Stimulated activated CD8-positive, alpha-beta memory T cell treated with anti-CD3 and anti-CD28 coated beads, Interleukin-12 subunit alpha, Interleukin-12 subunit beta, amount 100 ng/mL, for 1 hour (primary cell): Measurements from ENCODE around the gene KRT13.

ENCODE experiments used
- DNase-seq: peaks from one replicate; pipeline ENCODE4 v3.0.0-alpha.2; 2020; ENCODE audit warnings: low read depth

Gene KRT13

GRCh38 chr17:41466988-41467387 is 38.4 kb downstream of the KRT13 start, which contains the start of gene KRT32:
KRT32 (minus strand) TSS chr17:41467386; CDS start chr17:41467325, 61 bp downstream.
- no peak for DNase-seq

GRCh38 chr17:41464682-41465081 is 40.7 kb downstream of the KRT13 start:
- no peak for DNase-seq

GRCh38 chr17:41464173-41464572 is 41.2 kb downstream of the KRT13 start:
- DNase-seq: no peak

GRCh38 chr17:41463746-41464145 is 41.7 kb downstream of the KRT13 start:
- DNase-seq: no peak

DNA sequence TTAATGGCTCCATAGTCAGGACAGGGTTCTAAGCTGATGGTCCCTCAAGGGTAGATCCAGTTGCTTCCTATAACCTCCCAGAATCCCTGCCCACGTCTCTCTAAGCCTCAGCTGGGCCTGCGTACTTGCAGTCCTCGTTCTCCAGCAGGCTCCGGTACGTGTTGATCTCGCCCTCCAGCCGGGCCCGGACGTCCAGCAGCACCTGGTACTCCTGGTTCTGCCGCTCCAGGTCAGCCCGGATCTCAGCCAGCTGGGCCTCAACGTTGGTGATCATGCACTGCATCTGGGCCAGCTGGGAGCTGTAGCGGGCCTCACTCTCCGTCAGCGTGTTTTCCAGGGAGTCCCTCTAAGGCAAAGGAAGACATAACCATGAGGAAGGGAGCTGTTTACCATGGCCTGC is 42.7 kb downstream of the KRT13 start:
- DNase-seq: no peak

DNA sequence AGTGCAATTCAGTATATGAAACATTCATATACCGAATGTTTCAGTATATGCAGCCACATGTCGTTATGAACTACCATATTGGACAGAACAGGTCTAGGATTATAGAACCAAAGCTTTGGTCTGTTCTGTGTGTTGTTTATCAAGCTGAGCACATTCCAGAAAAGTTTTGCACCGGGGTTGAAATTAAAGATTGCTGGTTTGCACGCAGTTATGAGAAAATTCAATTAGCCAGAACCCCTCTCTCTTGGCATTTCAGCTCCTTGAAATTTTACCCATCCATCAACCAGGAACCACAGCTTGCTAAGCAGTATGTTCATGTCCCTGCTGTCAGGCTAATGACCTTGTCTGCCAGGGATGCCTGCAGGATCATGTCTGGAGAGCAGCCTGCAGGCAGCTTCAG is 47.7 kb downstream of the KRT13 start:
- no peak for DNase-seq

GRCh38 chr17:41456204-41456603 is 49.2 kb downstream of the KRT13 start:
- DNase-seq: no peak

- no peak for DNase-seq
These were observed 50.2 kb downstream of the KRT13 start for GRCh38 chr17:41455236-41455635.

- no peak for DNase-seq
These were observed 52.3 kb downstream of the KRT13 start for GRCh38 chr17:41453066-41453465.

DNA sequence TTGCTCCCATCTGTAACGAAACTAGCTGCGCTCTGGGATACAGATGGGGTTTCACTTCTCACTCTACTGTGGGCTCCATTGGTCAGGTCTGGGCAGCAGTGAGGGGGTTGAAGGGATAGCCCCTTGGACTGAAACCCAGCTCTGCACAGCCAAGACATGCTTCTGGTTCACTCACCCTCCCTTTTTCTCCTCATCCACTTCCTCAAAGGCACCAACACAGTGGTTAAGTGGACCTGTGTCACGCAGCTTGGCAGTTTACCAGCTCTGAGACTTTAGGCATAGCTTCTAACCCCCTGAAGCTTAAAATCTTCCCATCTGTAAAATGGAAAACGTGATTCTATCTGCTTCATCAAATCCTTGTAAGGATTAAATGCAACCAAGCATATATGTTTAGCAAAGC is 53.1 kb downstream of the KRT13 start:
- no peak for DNase-seq

GRCh38 chr17:41451154-41451728 is 54.2 kb downstream of the KRT13 start:
- no peak for DNase-seq
